Stimulated activated naive CD8-positive, alpha-beta T cell treated with anti-CD3 and anti-CD28 coated beads, Interleukin-15, Interleukin-2, amounts not matched to agents 100 ng/mL and 50 ng/mL, for 24 hours (primary cell): Measurements from ENCODE around the gene PKM.
"Not testable (repeated sequence)": the region's sequence is repeated elsewhere in the genome, so short reads cannot be mapped to it uniquely, and the experiment has no call there.

Source experiments
- H3K27ac Mint-ChIP-seq: one replicate; pipeline ENCODE4 v1.8.0; 2021; ENCODE audit warnings: mild to moderate bottlenecking, mixed read lengths
- H3K27me3 Mint-ChIP-seq: one replicate; pipeline ENCODE4 v1.8.0; 2021; ENCODE audit warnings: mixed read lengths
- H3K36me3 Mint-ChIP-seq: one replicate; pipeline ENCODE4 v1.8.0; 2021; ENCODE audit warnings: low read depth, mixed read lengths
- H3K4me1 Mint-ChIP-seq: one replicate; pipeline ENCODE4 v1.8.0; 2021; ENCODE audit warnings: low read depth, mixed read lengths
- H3K4me3 Mint-ChIP-seq: one replicate; pipeline ENCODE4 v1.8.0; 2021; ENCODE audit warnings: mild to moderate bottlenecking, mixed read lengths
- H3K9me3 Mint-ChIP-seq: one replicate; pipeline ENCODE4 v1.8.0; 2021; ENCODE audit warnings: mixed read lengths

PKM gene

DNA sequence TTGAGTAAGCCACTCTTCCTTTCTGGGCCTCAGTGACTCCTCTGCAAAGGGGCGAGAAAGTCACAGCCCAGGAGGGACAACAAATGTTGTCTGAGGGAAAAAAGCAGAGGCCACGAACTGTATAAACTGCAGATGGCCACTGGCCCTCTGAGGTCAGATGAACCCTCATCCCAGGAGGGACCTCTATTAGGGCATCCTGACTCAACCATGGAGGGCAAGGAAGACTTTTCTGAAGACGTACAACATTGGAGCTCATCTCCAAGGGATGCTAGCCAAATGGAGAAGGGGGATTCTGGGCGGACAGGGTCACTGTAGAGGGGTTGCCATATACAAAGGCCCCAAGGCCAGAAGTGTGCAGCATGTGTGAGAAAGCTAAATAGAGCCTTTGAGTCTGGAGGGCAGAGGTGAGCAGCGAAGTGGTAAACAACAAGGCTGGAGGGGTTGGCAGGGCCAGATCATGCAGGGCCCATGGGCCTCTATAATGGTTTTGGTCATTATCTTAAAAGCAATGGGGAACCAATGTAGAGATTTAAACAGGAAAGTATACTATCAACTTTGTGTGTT, 50.1 kb downstream of the PKM start:
- Mint-ChIP-seq H3K36me3 (no peaks in the 10 kb centered on the region), H3K4me3 (no peak overlapping the region), H3K27me3 (peaks cover 37% of the 10 kb centered on the region), H3K27ac (no peak overlapping the region), H3K4me1 (no peaks in the 10 kb centered on the region), H3K9me3 (no peaks in the 10 kb centered on the region)

DNA sequence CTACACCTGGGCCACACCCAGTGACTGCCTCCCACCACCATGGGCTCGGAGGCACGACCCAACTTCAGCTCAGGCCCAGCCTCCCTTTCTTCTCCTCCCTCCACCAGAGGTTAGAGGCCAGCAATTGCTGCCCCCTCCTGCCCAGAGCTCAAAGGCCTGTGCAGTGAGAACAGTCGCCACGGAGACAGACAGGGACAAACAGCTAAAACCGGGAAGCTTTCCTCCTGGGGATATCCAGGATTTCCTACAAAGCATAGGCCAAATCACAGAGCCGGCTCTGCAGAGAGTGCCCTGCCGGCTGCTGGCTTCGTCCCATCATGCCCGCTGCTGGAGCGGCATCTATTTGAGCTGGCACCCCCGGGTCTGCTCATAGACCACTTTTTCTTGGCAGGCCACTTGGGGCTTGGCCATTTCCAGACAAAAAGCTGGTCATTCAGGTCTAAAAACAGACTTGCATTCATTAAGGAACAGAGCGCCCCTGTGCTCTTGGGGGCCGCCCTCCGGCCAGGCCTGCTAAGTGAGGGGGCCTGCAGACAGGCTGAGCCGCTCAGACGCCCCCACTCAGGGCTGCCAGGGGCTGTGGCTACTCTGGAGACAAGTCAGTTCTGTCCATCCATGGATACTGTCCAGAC, 50.9 kb downstream of the PKM start:
- no peaks in the 10 kb centered on the region for H3K9me3 Mint-ChIP-seq
- H3K27me3 Mint-ChIP-seq: peaks cover 32% of the 10 kb centered on the region
- H3K4me3 Mint-ChIP-seq: no peak overlapping the region
- H3K36me3 Mint-ChIP-seq: no peaks in the 10 kb centered on the region
- no peak overlapping the region for H3K27ac Mint-ChIP-seq
- H3K4me1 Mint-ChIP-seq: no peaks in the 10 kb centered on the region

DNA sequence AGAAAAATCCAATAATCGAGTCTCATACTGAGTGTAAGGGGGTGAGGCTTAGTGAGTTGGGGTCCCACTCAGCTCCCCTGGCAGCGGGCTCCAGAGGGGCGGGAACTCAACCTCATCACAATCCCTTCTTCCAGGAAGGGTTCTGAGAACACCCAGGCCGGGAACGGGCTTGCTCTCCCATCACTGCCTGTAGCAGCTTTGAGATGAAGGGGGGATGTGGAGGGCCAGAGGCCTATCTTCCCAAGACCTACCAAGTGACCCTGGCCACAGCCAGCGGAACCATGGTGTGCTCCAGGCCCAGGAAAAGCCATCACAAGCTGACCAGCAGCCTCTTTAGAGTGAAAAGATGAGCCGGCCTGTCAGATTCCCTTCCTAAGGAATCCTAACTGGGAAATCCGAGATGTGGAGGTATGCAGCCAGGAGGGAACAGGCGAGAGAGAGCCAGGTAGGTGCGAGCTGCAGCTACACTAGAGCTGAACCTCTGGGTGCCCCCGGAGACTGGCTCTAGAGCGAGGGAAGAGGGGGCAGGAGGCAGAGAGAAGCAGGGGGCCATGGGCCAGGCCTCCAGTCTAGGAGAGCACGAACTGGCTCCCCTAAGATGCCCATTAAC, 51.9 kb downstream of the PKM start:
- H3K36me3 Mint-ChIP-seq: no peaks in the 10 kb centered on the region
- H3K9me3 Mint-ChIP-seq: no peaks in the 10 kb centered on the region
- peaks cover 28% of the 10 kb centered on the region for H3K27me3 Mint-ChIP-seq
- no peak overlapping the region for H3K27ac Mint-ChIP-seq
- no peak overlapping the region for H3K4me3 Mint-ChIP-seq
- H3K4me1 Mint-ChIP-seq: no peaks in the 10 kb centered on the region

DNA sequence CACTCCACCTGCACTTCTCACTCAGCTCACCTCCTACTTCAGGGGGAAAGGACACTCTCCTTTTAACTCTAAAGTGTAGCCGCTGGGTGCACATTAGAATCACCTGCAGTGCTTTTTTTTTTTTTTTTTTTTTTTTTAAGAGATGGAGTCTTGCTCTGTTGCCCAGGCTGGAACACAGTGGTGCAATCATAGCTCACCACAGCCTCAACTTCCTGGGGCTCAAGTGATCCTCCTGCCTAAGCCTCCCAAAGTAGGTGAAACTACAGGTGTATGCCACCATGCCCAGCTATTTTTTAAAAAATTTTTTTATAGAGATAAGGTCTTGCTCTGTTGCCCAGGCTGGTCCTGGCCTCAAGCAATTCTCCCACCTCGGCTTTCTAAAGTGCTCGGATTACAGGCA, 54.2 kb downstream of the PKM start:
- no peaks in the 10 kb centered on the region for H3K4me1 Mint-ChIP-seq
- H3K9me3 Mint-ChIP-seq: no peaks in the 10 kb centered on the region
- no peak overlapping the region for H3K4me3 Mint-ChIP-seq
- H3K36me3 Mint-ChIP-seq: no peaks in the 10 kb centered on the region
- H3K27ac Mint-ChIP-seq: no peak overlapping the region
- peaks cover 14% of the 10 kb centered on the region for H3K27me3 Mint-ChIP-seq

GRCh38 chr15:72176159-72176558, 54.8 kb downstream of the PKM start:
- Mint-ChIP-seq H3K9me3 (no peaks in the 10 kb centered on the region), H3K4me1 (no peaks in the 10 kb centered on the region), H3K36me3 (no peaks in the 10 kb centered on the region), H3K4me3 (no peak overlapping the region), H3K27me3 (peaks cover 8% of the 10 kb centered on the region), H3K27ac (no peak overlapping the region)

DNA sequence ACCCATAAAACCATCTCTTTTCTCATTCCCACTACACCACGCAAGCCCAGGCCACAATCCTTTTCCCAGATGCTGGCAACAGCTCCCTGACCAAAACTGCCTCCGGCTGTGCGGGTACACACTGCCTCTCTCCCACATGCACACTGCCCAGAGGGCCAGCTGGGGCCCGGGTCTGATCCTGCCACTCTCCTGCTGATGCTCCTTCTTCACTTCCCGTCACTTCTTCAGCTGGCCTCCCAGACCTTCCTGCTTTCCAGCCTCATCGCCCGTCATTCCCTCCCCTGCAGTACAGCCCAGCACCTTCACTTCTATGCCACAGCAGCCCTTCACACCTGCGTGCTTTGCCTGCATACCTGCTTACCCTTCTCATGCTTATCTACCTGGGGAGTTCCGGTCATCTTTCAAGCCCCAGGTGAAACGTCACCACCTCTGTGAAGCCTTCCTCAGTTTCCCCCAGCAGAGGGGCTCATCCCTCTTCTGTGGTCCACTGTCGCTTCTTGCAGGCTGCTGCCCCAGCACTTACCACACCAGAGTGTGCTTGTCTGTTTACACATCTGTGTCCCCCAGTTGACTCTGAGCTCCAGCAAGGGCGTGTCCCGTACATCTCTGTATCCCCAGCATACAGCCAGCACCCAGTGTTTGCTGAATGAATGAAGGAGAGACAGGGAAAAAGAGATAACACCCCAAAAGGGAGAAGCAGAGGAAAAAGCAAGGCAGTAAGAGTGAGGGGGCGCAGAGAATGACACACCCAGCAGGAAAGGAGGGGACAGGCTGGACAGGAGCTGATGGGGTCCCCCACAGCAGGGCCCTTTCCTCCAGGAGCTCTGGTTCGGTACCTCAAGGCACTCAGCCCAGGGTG, 55.6 kb downstream of the PKM start:
- Mint-ChIP-seq H3K4me3 (no peak overlapping the region), H3K9me3 (no peaks in the 10 kb centered on the region), H3K27ac (no peak overlapping the region), H3K27me3 (peaks cover 3% of the 10 kb centered on the region), H3K4me1 (no peaks in the 10 kb centered on the region), H3K36me3 (no peaks in the 10 kb centered on the region)

DNA sequence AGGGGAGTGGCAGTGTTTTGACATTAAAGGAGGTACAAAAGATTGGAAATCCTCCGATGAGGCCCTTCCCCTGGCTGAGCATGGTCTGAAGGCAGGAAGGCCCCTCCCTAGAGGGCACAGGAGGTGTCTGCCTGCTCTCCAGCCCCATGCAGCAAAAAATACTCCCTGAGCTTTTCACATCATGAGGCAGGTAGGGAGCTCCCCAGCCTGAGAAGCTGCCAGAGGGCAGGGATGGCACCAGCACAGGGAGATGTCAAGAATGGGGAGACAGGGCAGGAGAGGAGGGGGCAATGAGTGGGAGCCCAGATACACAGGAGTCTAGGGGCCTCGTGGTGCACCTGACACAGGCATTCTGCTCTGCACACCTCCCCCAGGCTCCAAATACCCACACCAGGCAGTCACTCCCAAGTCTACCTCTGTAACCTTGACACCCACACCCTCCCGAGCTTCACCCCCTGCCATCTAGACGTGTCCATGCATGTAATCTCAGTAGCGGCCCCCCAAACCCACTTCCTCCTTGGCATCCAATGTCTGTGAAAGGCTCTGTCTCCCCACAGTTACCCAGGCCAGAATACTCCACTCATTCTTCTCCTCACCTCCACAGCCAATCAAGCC, 56.3 kb downstream of the PKM start:
- Mint-ChIP-seq H3K4me1 (no peaks in the 10 kb centered on the region), H3K4me3 (no peak overlapping the region), H3K27ac (no peak overlapping the region), H3K27me3 (peaks cover 3% of the 10 kb centered on the region), H3K9me3 (no peaks in the 10 kb centered on the region), H3K36me3 (no peaks in the 10 kb centered on the region)

DNA sequence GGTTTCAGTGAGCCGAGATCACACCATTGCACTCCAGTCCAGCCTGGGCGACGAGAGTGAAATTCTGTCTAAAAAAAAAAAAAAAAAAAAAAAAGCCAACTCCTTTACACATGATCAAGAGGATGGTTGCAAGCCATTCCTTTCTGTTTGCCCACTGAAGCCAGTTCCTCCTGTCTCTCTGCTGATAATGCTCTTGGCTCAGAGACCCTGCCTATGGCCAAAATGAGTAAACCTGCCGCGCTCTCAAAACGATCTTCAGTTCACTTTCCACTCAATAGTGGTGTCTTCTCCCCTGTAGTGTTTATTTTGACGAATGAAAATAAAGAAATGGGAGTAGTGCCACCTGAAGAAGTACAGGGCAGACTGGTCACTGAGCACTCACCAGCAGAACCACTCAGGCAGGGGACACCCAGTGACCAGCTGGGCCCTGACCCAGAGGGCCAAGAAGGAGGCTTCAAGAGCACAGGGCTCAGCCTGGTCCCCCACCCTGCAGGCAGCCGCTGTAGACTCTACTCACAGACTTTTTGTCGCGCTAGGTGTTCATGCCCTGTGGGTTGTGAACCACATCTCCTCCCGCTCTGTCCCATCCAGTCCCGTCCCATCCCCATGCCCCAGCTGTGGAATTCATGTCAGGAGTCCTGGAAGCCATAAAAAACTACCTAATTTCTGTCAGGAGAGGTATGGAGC, 57.0 kb downstream of the PKM start:
- Mint-ChIP-seq H3K36me3 (no peaks in the 10 kb centered on the region), H3K4me1 (no peaks in the 10 kb centered on the region), H3K27me3 (peaks cover 3% of the 10 kb centered on the region), H3K9me3 (no peaks in the 10 kb centered on the region), H3K27ac (no peak overlapping the region), H3K4me3 (no peak overlapping the region)

DNA sequence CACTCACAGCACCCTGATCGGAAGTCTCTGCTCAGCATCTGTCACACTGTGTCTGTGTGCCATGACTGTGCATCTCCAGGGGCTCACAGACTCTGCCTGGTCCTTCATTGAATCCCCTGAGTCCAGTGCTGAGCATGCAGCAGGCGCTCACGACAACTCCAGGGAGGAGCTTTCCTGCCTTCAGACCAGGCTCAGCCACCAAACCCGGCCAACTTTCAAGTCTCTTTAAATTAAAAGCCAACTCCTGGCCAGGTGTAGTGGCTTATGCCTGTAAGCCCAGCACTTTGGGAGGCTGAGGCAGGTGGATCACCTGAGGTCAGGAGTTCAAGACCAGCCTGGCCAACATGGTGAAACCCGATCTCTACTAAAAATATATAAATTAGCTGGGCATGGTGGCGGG, 57.6 kb downstream of the PKM start:
- H3K27me3 Mint-ChIP-seq: peaks cover 3% of the 10 kb centered on the region
- H3K9me3 Mint-ChIP-seq: no peaks in the 10 kb centered on the region
- no peak overlapping the region for H3K27ac Mint-ChIP-seq
- no peaks in the 10 kb centered on the region for H3K4me1 Mint-ChIP-seq
- no peaks in the 10 kb centered on the region for H3K36me3 Mint-ChIP-seq
- H3K4me3 Mint-ChIP-seq: no peak overlapping the region

DNA sequence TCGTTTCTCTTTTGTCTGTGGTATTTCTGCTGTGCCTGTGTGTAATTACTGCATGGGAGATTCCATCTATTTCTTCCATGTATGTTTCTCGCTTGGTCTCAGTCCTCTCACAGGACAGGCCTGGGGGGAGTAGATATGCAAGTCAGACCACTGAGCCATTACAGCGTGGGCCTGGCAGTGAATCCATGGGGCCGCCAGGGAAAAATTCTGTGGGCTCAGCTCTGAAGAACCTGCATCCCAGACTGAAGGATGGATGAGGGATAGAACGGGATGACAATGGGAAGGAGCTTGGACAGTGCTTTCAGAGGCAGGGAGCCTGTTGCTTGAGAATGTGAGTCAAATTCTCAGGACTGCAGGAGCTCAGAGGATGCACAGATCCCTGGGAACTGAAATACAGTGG, 58.2 kb downstream of the PKM start:
- no peaks in the 10 kb centered on the region for H3K9me3 Mint-ChIP-seq
- no peak overlapping the region for H3K4me3 Mint-ChIP-seq
- H3K4me1 Mint-ChIP-seq: no peaks in the 10 kb centered on the region
- H3K36me3 Mint-ChIP-seq: no peaks in the 10 kb centered on the region
- H3K27ac Mint-ChIP-seq: no peak overlapping the region
- H3K27me3 Mint-ChIP-seq: peaks cover 3% of the 10 kb centered on the region

DNA sequence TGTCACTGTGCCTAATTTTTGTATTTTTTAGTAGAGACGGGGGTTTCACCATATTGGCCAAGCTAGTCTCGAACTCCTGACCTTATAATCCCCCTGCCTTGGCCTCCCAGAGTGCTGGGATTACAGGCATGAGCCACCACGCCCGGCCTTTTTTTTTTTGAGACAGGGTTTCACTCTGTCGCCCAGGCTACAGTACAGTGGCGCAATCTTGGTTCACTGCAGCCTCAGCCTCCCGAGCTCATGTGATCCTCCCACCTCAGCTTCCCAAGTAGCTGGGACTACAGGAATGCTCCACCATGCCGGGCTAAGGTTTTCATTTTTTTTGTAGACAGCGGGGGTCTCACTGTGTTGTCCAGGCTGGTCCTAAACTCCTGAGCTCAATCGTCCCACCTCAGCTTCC, 59.0 kb downstream of the PKM start:
- not testable (repeated sequence) for H3K27me3 Mint-ChIP-seq, H3K27ac Mint-ChIP-seq, H3K4me1 Mint-ChIP-seq, H3K9me3 Mint-ChIP-seq, H3K4me3 Mint-ChIP-seq, H3K36me3 Mint-ChIP-seq

GRCh38 chr15:72170691-72171090, 60.3 kb downstream of the PKM start:
- no peak overlapping the region for H3K4me3 Mint-ChIP-seq
- peaks cover 3% of the 10 kb centered on the region for H3K27me3 Mint-ChIP-seq
- no peaks in the 10 kb centered on the region for H3K4me1 Mint-ChIP-seq
- H3K9me3 Mint-ChIP-seq: no peaks in the 10 kb centered on the region
- no peak overlapping the region for H3K27ac Mint-ChIP-seq
- H3K36me3 Mint-ChIP-seq: no peaks in the 10 kb centered on the region

DNA sequence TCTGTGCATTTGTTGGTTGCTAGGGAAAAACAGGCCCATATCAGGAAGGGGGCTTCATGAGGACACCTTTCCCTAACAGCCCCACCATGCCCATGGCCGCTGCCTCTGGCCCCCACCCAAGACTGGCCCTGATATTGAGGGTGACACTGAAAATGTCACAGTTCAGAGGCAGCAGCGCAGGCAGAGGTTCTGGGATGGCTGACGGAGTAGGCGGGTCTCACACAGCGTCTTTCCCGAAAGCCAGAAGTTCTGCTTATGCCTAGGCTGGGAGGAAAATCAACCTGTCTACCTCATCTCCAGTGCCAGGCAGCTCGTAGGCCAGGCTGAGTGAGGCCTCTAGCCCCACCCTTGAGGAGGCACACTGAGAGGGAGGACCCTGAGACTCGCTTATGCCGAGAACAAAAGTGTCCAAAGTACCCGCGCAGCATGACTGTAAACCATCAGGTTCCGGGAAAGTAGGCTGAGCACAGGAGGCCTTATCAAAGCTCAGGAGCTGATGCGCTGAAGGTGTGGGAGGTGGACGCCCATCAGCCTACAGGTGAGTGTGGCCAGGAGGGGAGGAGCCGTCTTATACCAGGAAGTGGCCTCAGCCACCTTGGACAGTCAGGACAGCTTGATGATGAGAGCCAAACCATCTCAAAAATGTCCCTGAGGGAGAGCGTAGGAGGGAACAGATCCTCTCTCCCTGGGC, 60.9 kb downstream of the PKM start:
- H3K9me3 Mint-ChIP-seq: no peaks in the 10 kb centered on the region
- peaks cover 3% of the 10 kb centered on the region for H3K27me3 Mint-ChIP-seq
- no peak overlapping the region for H3K4me3 Mint-ChIP-seq
- no peaks in the 10 kb centered on the region for H3K36me3 Mint-ChIP-seq
- no peak overlapping the region for H3K27ac Mint-ChIP-seq
- no peaks in the 10 kb centered on the region for H3K4me1 Mint-ChIP-seq

- no peaks in the 10 kb centered on the region for H3K36me3 Mint-ChIP-seq
- peaks cover 3% of the 10 kb centered on the region for H3K27me3 Mint-ChIP-seq
- no peaks in the 10 kb centered on the region for H3K9me3 Mint-ChIP-seq
- H3K27ac Mint-ChIP-seq: no peak overlapping the region
- no peaks in the 10 kb centered on the region for H3K4me1 Mint-ChIP-seq
- H3K4me3 Mint-ChIP-seq: no peak overlapping the region
Measured at GRCh38 chr15:72169236-72169920, 61.6 kb downstream of the PKM start.
